Spleen (tissue), 7 donors: Measurements from ENCODE around the gene EIF5A.

Experiments used
- POLR2A ChIP-seq, 3 donors: fragments of 450-650 bp; IDR thresholded peaks; one replicate each; pipeline ENCODE4 v1.5.1; 2017; ENCODE audit warnings: antibody characterized with exemption in 3 of 3, mild to moderate bottlenecking in 1 of 3
- TF ChIP-seq, protein P1 (sequence below), 11 experiments: fragments of 200-600 bp in 7 of 11; fragments of 450-650 bp in 4 of 11; sonication (generic) in 4 of 11; IDR thresholded peaks in 8 of 11; conservative IDR thresholded peaks in 3 of 11; 1 replicate in 7 of 11; 2 replicates in 4 of 11; pipeline versions ENCODE4 v1.4.0 to v1.8.0; 2016 to 2021; ENCODE audit warnings: antibody characterized with exemption in 11 of 11, inconsistent platforms in 4 of 11, mild to moderate bottlenecking in 1 of 11
- donor health status: DM: no; HTN: no; CAD: no; lungs with moderate emphysema.
- donor health status: DM: no; HTN: no; CAD: no.
- donor health status: DM: no; HTN: no; CAD: no.

GRCh38 chr17:7341842-7342241 is 34.4 kb downstream of the EIF5A start:
- TF ChIP-seq, protein P1, sequence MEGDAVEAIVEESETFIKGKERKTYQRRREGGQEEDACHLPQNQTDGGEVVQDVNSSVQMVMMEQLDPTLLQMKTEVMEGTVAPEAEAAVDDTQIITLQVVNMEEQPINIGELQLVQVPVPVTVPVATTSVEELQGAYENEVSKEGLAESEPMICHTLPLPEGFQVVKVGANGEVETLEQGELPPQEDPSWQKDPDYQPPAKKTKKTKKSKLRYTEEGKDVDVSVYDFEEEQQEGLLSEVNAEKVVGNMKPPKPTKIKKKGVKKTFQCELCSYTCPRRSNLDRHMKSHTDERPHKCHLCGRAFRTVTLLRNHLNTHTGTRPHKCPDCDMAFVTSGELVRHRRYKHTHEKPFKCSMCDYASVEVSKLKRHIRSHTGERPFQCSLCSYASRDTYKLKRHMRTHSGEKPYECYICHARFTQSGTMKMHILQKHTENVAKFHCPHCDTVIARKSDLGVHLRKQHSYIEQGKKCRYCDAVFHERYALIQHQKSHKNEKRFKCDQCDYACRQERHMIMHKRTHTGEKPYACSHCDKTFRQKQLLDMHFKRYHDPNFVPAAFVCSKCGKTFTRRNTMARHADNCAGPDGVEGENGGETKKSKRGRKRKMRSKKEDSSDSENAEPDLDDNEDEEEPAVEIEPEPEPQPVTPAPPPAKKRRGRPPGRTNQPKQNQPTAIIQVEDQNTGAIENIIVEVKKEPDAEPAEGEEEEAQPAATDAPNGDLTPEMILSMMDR (IDR thresholded peaks at IDR 0.05 in 8 of 11, conservative IDR thresholded peaks at IDR 0.05 in 3 of 11): no peak
- TF ChIP-seq POLR2A (IDR thresholded peaks at IDR 0.05): no peak
